Fibroblast of skin of abdomen (primary cell): ENCODE measurements around the gene RNF187.
"Not testable (repeated sequence)": the region's sequence is repeated elsewhere in the genome, so short reads cannot be mapped to it uniquely, and the experiment has no call there.

Source experiments
- DNase-seq: peaks from one replicate; pipeline ENCODE4 v3.0.0-alpha.2; 2013

Gene RNF187

GRCh38 chr1:228460821-228461220, 26.4 kb upstream of the RNF187 start:
- no peak for DNase-seq

DNA sequence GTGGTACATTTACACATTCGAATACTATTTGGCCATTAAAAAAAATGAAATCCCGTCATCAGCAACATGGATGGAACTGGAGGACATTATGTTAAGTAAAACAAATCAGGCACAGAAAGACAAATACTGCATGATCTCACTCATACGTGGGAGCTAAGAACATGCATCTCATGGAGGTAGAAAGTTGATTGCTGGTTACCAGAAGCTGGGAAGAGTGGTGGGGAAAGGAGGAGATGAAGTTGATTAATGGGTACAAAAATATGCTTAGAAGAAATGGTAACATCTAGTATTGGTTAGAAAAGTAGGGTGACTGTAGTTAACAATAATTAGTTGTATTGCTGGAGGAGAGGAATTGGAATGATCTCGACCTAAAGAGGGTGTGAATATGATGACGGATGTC, 24.6 kb upstream of the RNF187 start:
- DNase-seq, result no peak

GRCh38 chr1:228463009-228463558, 24.1 kb upstream of the RNF187 start:
- no peak for DNase-seq

DNA sequence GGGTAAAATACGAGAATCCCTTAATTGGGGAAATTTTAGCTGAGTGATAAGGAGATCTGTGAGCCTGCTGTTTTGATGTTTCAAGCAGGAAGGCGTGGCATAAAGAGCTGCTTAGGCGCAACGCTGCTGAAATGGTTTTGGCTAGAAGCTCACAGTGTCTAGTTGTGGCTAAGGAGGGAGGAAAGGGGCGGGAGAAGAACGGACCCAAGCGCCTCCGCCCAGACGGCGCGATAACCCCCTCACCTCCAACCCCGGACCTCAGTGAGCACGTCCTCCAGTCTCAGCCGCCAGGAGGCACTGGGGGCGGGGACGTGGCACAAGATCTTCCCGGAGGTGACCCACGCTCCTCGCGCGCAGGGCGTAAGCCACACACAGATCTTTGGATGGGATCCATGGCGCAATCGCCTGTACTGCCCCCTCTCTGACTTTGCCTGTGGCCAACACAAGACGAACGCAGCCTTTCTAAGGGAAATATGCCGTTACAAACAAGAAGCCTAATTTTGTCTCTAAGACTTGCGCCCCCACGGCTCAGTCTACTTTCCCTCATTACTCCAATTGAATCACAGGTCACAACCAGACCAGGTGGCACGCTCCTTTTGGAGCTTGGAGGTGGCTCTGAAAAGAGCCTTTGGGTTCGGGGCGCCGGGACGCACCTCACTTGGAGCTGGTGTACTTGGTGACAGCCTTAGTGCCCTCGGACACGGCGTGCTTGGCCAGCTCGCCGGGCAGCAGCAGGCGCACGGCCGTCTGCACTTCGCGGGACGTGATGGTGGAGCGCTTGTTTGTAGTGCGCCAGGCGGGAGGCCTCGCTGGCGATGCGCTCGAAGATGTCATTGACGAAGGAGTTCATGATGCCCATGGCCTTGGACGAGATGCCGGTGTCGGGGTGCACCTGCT, 23.4 kb upstream of the RNF187 start:
- no peak for DNase-seq

GRCh38 chr1:228464487-228464983, 22.6 kb upstream of the RNF187 start:
- DNase-seq, result peak; percentile 81

GRCh38 chr1:228465141-228465540, 22.0 kb upstream of the RNF187 start:
- no peak for DNase-seq

- no peak for DNase-seq
Measured at GRCh38 chr1:228465571-228466146, 21.5 kb upstream of the RNF187 start.

- not testable (repeated sequence) for DNase-seq
Measured at GRCh38 chr1:228468188-228468587, 19.0 kb upstream of the RNF187 start.

DNA sequence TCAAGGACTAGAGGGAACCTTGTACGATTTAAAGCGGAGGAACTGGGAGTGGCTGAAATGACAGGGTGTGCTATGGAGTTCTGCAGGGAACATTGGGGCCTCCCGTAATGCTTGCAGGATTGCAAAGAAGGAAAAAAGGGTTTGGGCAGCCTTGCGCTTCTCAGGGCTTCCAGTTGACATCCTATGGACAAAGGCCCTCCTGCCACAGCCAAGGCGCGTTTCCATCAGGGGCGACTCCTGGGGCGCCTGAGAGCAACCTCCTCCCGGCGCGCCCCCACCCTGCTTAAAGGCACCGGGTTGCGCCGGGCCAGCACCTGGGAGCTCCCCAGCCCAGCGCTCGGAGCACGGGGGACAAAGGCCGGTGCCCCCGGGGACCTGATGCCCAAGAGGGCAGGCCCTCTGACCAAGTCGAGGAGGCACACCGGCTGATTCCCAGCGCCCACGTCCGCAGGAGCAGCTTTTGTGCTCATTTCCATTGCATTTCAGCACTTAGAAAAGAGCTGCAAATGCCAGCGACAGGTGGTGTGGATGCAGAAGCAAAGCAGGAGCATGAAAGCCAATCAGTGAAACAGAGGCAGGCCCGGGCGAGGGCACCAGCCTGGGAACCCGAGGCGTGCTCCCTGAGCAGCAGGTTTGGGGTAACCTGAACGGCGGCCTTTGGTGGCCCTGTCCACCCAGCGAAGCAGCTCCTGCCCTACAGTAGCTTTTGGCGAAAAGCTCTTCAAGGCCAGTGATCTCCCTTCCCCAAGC, 17.6 kb upstream of the RNF187 start:
- DNase-seq, result no peak

GRCh38 chr1:228471154-228471761, 15.9 kb upstream of the RNF187 start:
- DNase-seq, result no peak

DNA sequence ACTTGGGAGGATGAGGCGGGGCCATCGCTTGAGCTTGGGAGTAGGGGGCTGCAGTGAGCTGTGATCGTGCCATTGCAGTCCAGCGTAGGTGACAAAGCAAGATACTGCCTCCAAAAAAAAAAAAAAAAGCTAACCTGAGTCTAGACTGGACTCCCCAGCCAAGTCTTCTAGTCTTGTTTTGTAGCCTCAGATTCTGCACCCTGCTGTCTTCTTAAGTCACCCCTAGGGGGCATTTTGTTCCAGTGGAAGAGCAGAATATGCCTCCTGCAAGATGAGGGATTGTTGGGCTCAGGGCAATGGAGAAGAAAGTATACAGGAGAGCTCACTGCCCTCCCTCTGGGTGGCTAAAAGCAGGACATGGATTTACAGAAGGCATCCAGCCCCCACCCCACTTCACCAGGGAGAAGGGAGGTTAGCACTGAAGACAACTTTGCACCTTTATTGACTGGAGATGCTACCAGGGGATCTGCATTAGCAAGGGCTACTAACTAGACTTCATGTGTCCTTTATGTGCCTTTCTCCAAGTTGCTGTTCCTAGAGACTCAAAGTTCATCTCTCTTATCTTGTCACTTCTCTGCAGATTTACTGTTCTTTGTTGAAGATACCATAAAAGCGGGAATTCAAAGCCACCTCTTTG, 15.3 kb upstream of the RNF187 start:
- DNase-seq, result no peak

GRCh38 chr1:228472655-228473054, 14.5 kb upstream of the RNF187 start:
- DNase-seq, result no peak

DNA sequence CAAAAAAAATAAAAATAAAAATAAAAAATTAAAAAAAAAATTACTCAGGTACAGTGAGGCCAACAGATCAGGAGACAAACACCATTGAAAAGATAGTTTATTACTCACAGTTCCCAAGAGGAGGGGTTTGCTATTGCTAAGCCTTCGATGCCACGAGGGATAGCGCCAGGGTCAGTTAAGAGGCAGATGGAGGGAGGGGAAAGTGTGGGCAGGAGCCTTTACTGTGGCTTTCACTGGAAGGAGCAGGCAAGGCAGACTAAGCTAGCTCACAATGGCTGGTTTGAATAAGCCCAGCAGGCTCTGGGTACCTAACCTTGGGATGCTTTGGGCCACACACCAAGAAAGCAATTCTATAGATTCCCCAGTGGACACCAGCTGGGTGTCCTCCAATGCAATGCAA, 12.7 kb upstream of the RNF187 start:
- DNase-seq, result no peak

DNA sequence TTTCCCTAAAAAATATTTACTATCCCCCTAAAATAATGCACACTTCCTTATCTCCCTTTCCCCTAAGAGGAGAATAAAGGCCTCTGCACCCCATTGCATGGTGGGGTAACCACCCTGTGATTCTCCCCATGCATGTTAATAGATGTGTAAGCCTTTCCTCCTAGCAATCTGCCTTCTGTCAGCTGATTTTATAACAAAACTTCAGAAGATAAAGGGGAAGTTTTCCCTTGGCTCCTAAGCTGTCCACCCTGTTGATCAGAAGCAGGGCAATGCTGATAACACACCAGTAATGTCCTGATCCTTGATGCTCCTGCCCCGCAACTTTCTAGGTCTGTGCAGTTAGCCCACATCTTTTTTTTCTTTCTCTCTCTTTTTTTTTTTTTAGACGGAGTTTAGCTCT, 11.4 kb upstream of the RNF187 start:
- DNase-seq, result no peak

DNA sequence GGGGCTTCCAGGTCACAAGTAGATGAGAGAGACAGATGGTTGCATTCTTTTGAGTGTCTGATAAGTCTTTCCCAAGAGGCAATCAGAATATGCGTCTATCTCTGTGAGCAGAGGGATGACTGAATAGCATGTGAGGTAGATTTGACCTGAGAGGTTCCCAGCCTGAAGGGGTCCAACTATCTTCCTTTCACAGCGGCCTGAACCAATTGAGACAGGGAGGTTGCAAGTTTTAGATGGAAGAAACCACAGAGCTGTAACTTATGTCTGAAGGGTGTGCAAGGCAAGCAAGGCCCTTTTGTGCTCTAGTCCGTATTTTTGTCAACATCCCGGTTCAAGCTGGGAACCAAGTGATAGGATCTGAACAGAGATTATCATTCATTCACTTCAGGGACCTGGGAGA, 9.9 kb upstream of the RNF187 start:
- DNase-seq, result no peak

- DNase-seq, result no peak
Measured at GRCh38 chr1:228478326-228478725, 8.9 kb upstream of the RNF187 start.

- no peak for DNase-seq
Measured at GRCh38 chr1:228478912-228479711, 8.1 kb upstream of the RNF187 start.

- DNase-seq, result no peak
Measured at GRCh38 chr1:228483789-228484188, 3.4 kb upstream of the RNF187 start.

- DNase-seq, result peak; percentile 88
Measured at GRCh38 chr1:228486596-228487335, 416 bp upstream of the RNF187 start.

DNA sequence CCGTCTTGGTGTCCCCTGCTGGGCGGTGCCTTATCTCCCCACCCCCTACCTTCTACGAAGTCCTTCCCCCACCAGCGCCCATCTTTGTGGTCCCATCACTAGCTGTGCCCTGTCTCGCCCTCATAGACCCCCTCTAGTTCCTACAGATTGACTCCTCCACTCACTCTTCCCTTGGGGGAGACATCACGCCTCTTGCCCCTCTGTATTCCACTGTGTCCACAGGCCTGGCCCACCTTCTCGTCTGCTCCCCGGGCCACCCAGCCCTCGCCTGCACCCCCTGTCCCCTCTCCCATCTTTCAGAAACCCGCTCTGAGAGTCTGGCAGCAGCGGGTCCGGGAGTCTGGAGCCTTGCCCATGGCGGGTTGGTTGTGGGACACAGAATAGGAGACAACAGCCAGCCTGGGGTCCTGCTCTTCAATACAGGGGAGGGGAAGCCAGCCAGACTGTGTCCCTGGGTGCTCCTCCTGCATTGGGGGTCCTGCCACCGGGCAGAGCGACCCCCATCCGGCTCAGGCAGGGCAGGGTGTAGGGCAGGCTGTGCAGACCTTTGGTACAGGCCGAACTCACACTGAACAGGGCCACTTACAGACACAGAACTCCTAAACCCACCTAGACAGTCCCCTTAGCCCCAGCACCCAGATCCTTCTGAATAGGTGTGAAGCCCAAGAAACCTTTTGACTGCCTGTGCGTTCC, 1.1 kb downstream of the RNF187 start:
- DNase-seq, result no peak
